K562 (cell line): ENCODE measurements around the gene IP6K3. TPM values are rescaled to one million over a fixed set of nuclear protein-coding genes. Genes with fewer than 3 reads are reported as not detected.

ENCODE experiments used
- ATAC-seq: fragments of 200-7000 bp; cut with Tn5 transposase; 3 replicates; pipeline ENCODE4 v1.9.1; 2020; ENCODE audit warnings: moderate library complexity
- BruUV-seq: library from RNA; stranded (reverse); fragments of 400-500 nt; replicated peaks from 2 replicates; lab custom pipeline; 2021; lab: Mats Ljungman, UMichigan
- CTCF ChIA-PET: fragments of 300-600 bp; formaldehyde crosslinking; extraction: SDS; loops from one replicate; lab custom pipeline; 2021; ENCODE audit warnings: low intra/inter-chr PET ratio; lab: Yijun Ruan, JAX
- POLR2A ChIA-PET: fragments of 300-600, 350-650 bp; sonication (Branson Sonifier 250); formaldehyde crosslinking; extraction: SDS; loops from one replicate; lab custom pipeline; 2021; ENCODE audit warnings: antibody characterized with exemption, inconsistent platforms; lab: Yijun Ruan, JAX
- DNase-seq, 4 experiments: peaks; one replicate each; pipeline versions ENCODE4 v3.0.0 to v3.0.0-alpha.2; 2011 to 2018; ENCODE audit warnings: low spot score in 3 of 4, mixed read lengths in 3 of 4; ENCODE audit errors: extremely low read depth in 1 of 4
- FAIRE-seq: peaks from 2 replicates; lab custom pipeline; 2011; peaks lifted over from hg19 to GRCh38; lab: Jason Lieb, UNC
- H2AFZ ChIP-seq: 2 replicates; pipeline ENCODE4 v1.6.0; 2011; ENCODE audit warnings: low read depth, low read length, control low read depth, inconsistent platforms
- H3K27ac ChIP-seq: fragments of 200-600 bp; 3 replicates; pipeline ENCODE4 v1.8.0; 2011; ENCODE audit warnings: low read depth, mild to moderate bottlenecking, control low read depth, inconsistent platforms, low read length, moderate library complexity, mixed read lengths; ENCODE audit errors: extremely low read depth
- H3K27me3 ChIP-seq, 2 experiments: fragments of 300-600 bp in 1 of 2; 2 replicates in 1 of 2; 3 replicates in 1 of 2; pipeline versions ENCODE4 v1.6.0 to v1.8.0; 2011; ENCODE audit warnings: inconsistent platforms in 2 of 2, low read length in 2 of 2, mild to moderate bottlenecking in 1 of 2, mixed read lengths in 1 of 2, moderate library complexity in 1 of 2; ENCODE audit not compliant: control insufficient read depth in 2 of 2, insufficient read depth in 2 of 2
- H3K36me3 ChIP-seq: fragments of 300-600 bp; 3 replicates; pipeline ENCODE4 v1.8.0; 2011; ENCODE audit warnings: mild to moderate bottlenecking, low read length, inconsistent platforms; ENCODE audit not compliant: control insufficient read depth, insufficient read depth
- H3K4me1 ChIP-seq, 2 experiments: fragments of 200-600 bp in 1 of 2; replicated peaks in 1 of 2; 2 replicates in 1 of 2; 3 replicates in 1 of 2; pipeline versions ENCODE4 v1.5.1 to v1.8.0; 2011; ENCODE audit warnings: inconsistent platforms in 2 of 2, low read length in 2 of 2, mild to moderate bottlenecking in 1 of 2, mixed read lengths in 1 of 2, moderate library complexity in 1 of 2; ENCODE audit not compliant: control insufficient read depth in 2 of 2, insufficient read depth in 2 of 2
- H3K4me2 ChIP-seq: 2 replicates; pipeline ENCODE4 v1.6.1; 2011; ENCODE audit warnings: low read length, control low read depth, inconsistent platforms, mixed read lengths; ENCODE audit not compliant: insufficient read depth
- H3K4me3 ChIP-seq: fragments of 200-600 bp; sonication (generic), shearing (Covaris generic); 2 replicates; pipeline ENCODE4 v1.5.1; 2016; ENCODE audit warnings: control low read depth, inconsistent platforms
- H3K79me2 ChIP-seq: fragments of 200-600 bp; 3 replicates; pipeline ENCODE4 v1.8.0; 2011; ENCODE audit warnings: low read length, inconsistent platforms; ENCODE audit not compliant: control insufficient read depth, insufficient read depth
- H3K9ac ChIP-seq, 2 experiments: 2 replicates each; pipeline versions ENCODE4 v1.6.0 to v1.6.1; 2011; ENCODE audit warnings: low read depth in 2 of 2, low read length in 2 of 2, control low read depth in 1 of 2, inconsistent platforms in 1 of 2, mild to moderate bottlenecking in 1 of 2, mixed read lengths in 1 of 2; ENCODE audit not compliant: insufficient read depth in 1 of 2
- H3K9me1 ChIP-seq: one replicate; pipeline ENCODE4 v1.6.0; 2011; ENCODE audit warnings: inconsistent platforms, mild to moderate bottlenecking, low read length, moderate library complexity; ENCODE audit not compliant: control insufficient read depth, insufficient read depth
- H3K9me3 ChIP-seq: replicated peaks from 2 replicates; pipeline ENCODE4 v1.5.1; 2011; ENCODE audit warnings: low read depth, low read length, inconsistent platforms; ENCODE audit not compliant: control insufficient read depth, insufficient read depth
- H4K20me1 ChIP-seq: replicated peaks from 2 replicates; pipeline ENCODE4 v1.6.1; 2011; ENCODE audit warnings: low read length, inconsistent platforms, mixed read lengths; ENCODE audit not compliant: control insufficient read depth, insufficient read depth
- ARID2 ChIP-seq: fragments of 450-650 bp; IDR thresholded peaks from 2 replicates; pipeline ENCODE4 v1.6.1; 2017; ENCODE audit warnings: antibody characterized with exemption, mild to moderate bottlenecking
- BDP1 ChIP-seq: IDR thresholded peaks from 3 replicates; pipeline ENCODE4 v1.6.1; 2011; ENCODE audit not compliant: insufficient read length, insufficient read depth
- C11orf30 ChIP-seq: fragments of 450-650 bp; IDR thresholded peaks from 2 replicates; pipeline ENCODE4 v1.6.1; 2016; ENCODE audit warnings: low read depth, mild to moderate bottlenecking
- CCAR2 ChIP-seq: fragments of 200-400 bp; formaldehyde crosslinking; IDR thresholded peaks from 2 replicates; pipeline ENCODE4 v1.6.1; 2017; ENCODE audit warnings: mild to moderate bottlenecking, low read depth, low read length
- ETS2 ChIP-seq: IDR thresholded peaks from 2 replicates; pipeline ENCODE4 v1.6.1; 2016; ENCODE audit warnings: borderline replicate concordance, missing genetic modification characterization, mild to moderate bottlenecking, moderate library complexity, missing compliant biosample characterization; ENCODE audit not compliant: poor library complexity, severe bottlenecking
- HNRNPUL1 ChIP-seq: fragments of 200-400 bp; formaldehyde crosslinking; IDR thresholded peaks from 2 replicates; pipeline ENCODE4 v1.6.1; 2017; ENCODE audit warnings: low read length
- L3MBTL2 ChIP-seq: fragments of 450-650 bp; IDR thresholded peaks from 2 replicates; pipeline ENCODE4 v1.6.1; 2016; ENCODE audit warnings: mild to moderate bottlenecking, moderate library complexity
- NONO ChIP-seq, 2 experiments: fragments of 200-400 bp in 1 of 2; fragments of 450-650 bp in 1 of 2; formaldehyde crosslinking in 1 of 2; IDR thresholded peaks; 2 replicates each; pipeline ENCODE4 v1.6.1; 2017; ENCODE audit warnings: low read depth in 2 of 2, mild to moderate bottlenecking in 2 of 2, moderate library complexity in 2 of 2, low read length in 1 of 2
- TEAD1 ChIP-seq, 2 experiments: fragments of 450-650 bp in 1 of 2; sonication (generic) in 1 of 2; formaldehyde crosslinking; IDR thresholded peaks; 2 replicates each; pipeline versions ENCODE4 v1.4.0 to v1.8.0; 2020 to 2022; ENCODE audit warnings: mild to moderate bottlenecking in 2 of 2, missing genetic modification reagents in 1 of 2
- ZNF445 ChIP-seq: fragments of 250-450 bp; sonication (Bioruptor Pico); IDR thresholded peaks from 2 replicates; pipeline ENCODE4 v1.4.0; 2020; ENCODE audit warnings: low read depth, mild to moderate bottlenecking, moderate library complexity
- WGBS: fragments of 100-300 bp; shearing (Covaris generic); methylation state at CpG from one replicate; pipeline ENCODE4 v1.1.6; 2016; ENCODE audit warnings: low coverage, mixed read lengths; ENCODE audit not compliant: insufficient coverage; ENCODE audit errors: missing lambda C conversion rate; 5-methylcytosine and 5-hydroxymethylcytosine counted together
- in situ Hi-C: fragments of 300-500 bp; cut with MboI; formaldehyde crosslinking; loops from 4 replicates; pipeline ENCODE4 v1.15.0; 2018; ENCODE audit warnings: inconsistent platforms, mixed read lengths
- intact Hi-C: fragments of 100-400 bp; cut with micrococcal nuclease; formaldehyde crosslinking; loops from 2 replicates; pipeline ENCODE4 v1.14.2; 2022
- polyA plus RNA-seq, 8 experiments: library from polyadenylated mRNA; depleted of rRNA in 4 of 8; stranded (reverse) in 5 of 8; unstranded in 3 of 8; fragments of >200 nt; fragmentation: Nextera tagmentation in 2 of 8; fragmentation: Illumina TruSeq in 1 of 8; extraction: Ambion mirVana in 2 of 8; extraction: Trizol in 1 of 8; gene quantifications; 2 replicates each; pipeline versions ENCODE4 v1.2.1 to v1.2.3, GENCODE V29; 2011 to 2014; ENCODE audit warnings: inconsistent platforms in 1 of 8, missing spikeins in 1 of 8
- total RNA-seq, 7 experiments: library from RNA; depleted of rRNA in 6 of 7; stranded (reverse); fragments of >200 nt in 6 of 7; fragmentation: Illumina TruSeq in 2 of 7; extraction: Trizol in 2 of 7; gene quantifications; 2 replicates each; pipeline versions ENCODE4 v1.2.1 to v1.2.3, GENCODE V29; 2011 to 2021; ENCODE audit warnings: low replicate concordance in 1 of 7
- TF ChIP-seq, protein P1 (sequence below): fragments of 250-450 bp; sonication (Bioruptor Pico); IDR thresholded peaks from 2 replicates; pipeline ENCODE4 v1.8.0; 2021; ENCODE audit warnings: moderate library complexity, mild to moderate bottlenecking, inconsistent platforms
- TF ChIP-seq, protein P2 (sequence below): sonication (generic); formaldehyde crosslinking; IDR thresholded peaks from 2 replicates; pipeline ENCODE4 v1.8.1; 2023; ENCODE audit warnings: mild to moderate bottlenecking, missing genetic modification reagents, moderate library complexity
- TF ChIP-seq, protein P3 (sequence below), 2 experiments: fragments of 450-650 bp in 1 of 2; IDR thresholded peaks; 2 replicates each; pipeline ENCODE4 v1.6.1; 2011 to 2017; ENCODE audit warnings: low read depth in 2 of 2, antibody characterized with exemption in 1 of 2, borderline replicate concordance in 1 of 2, low read length in 1 of 2, mild to moderate bottlenecking in 1 of 2, mixed read lengths in 1 of 2; ENCODE audit not compliant: control insufficient read depth in 1 of 2
- TF ChIP-seq, protein P4 (sequence below): fragments of 450-650 bp; formaldehyde crosslinking; IDR thresholded peaks from 2 replicates; pipeline ENCODE4 v1.4.0; 2020; ENCODE audit warnings: mild to moderate bottlenecking, moderate library complexity

IP6K3 gene
- total and polyA plus RNA-seq, 9 of the 15 experiments (the other 6 are each of a cell fraction or from before 2014, with no cell fraction given), result not detected

DNA sequence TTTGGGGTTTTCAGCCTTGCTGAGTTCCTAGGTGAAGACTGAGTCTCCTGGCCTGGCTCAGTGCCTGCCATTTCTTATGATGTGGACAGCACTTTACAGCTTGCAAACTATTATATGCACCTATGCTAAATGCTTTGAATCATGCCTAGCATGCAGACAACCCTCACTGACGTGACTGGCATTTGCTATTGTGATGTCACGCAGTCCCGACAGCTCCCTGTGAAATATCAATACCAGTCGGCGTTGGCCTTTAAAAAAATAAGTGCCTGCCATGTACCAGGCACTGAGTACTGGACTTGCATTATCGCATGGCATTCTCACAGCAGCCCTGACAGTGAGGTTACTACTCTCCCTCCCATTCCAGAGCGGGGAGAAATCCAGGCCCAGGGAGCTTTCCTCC lies 70.7 kb downstream of the IP6K3 start:
- Histone ChIP-seq H4K20me1 (0 out of 2 replicates have a peak, but pooled peaks cover 3% of the 10 kb centered on the region), H3K9ac (peak overlapping the region in 1 of 2 experiments; percentile 55; a peak in 1 of 4 replicates), H2AFZ (no peak overlapping the region), H3K4me1 (peaks cover 0 to 8% of the 10 kb centered on the region in 2 experiments; a peak in 2 of 5 replicates), H3K9me1 (no peaks in the 10 kb centered on the region), H3K27me3 (no peaks in the 10 kb centered on the region), H3K9me3 (no peaks in the 10 kb centered on the region), H3K27ac (no peak overlapping the region), H3K4me3 (no peak overlapping the region), H3K36me3 (peaks cover 93% of the 10 kb centered on the region; the same call in 2 of the 3 replicates), H3K79me2 (no peaks in the 10 kb centered on the region), H3K4me2 (no peak overlapping the region)
- in situ Hi-C loops, result no loop called here
- ATAC-seq, result no peak
- ChIA-PET CTCF (no interaction called here), POLR2A (no interaction called here)
- 94% methylated on average over 7 of the region's 7 CpGs for WGBS
- FAIRE-seq, result no peak
- intact Hi-C loops, result no loop called here
- BruUV-seq, result no TSS peak
- DNase-seq, result no peak
- TF ChIP-seq, protein P1, sequence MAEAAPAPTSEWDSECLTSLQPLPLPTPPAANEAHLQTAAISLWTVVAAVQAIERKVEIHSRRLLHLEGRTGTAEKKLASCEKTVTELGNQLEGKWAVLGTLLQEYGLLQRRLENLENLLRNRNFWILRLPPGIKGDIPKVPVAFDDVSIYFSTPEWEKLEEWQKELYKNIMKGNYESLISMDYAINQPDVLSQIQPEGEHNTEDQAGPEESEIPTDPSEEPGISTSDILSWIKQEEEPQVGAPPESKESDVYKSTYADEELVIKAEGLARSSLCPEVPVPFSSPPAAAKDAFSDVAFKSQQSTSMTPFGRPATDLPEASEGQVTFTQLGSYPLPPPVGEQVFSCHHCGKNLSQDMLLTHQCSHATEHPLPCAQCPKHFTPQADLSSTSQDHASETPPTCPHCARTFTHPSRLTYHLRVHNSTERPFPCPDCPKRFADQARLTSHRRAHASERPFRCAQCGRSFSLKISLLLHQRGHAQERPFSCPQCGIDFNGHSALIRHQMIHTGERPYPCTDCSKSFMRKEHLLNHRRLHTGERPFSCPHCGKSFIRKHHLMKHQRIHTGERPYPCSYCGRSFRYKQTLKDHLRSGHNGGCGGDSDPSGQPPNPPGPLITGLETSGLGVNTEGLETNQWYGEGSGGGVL (CRISPR knock-in tag), result no peak
- no peak for TF ChIP-seq BDP1
- TF ChIP-seq, protein P2, sequence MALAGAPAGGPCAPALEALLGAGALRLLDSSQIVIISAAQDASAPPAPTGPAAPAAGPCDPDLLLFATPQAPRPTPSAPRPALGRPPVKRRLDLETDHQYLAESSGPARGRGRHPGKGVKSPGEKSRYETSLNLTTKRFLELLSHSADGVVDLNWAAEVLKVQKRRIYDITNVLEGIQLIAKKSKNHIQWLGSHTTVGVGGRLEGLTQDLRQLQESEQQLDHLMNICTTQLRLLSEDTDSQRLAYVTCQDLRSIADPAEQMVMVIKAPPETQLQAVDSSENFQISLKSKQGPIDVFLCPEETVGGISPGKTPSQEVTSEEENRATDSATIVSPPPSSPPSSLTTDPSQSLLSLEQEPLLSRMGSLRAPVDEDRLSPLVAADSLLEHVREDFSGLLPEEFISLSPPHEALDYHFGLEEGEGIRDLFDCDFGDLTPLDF (CRISPR knock-in tag), result no peak
- no peak for TF ChIP-seq ARID2
- no peak for TF ChIP-seq NONO (IDR thresholded peaks at IDR 0.05; ENCODE audit: low read depth in 2 of 2, low read length in 1 of 2)
- TF ChIP-seq ETS2 (tag), result no peak
- TF ChIP-seq TEAD1 (CRISPR knock-in tag; IDR thresholded peaks at IDR 0.05), result no peak
- TF ChIP-seq ZNF445 (CRISPR knock-in tag), result no peak
- no peak for TF ChIP-seq CCAR2
- TF ChIP-seq, protein P3, sequence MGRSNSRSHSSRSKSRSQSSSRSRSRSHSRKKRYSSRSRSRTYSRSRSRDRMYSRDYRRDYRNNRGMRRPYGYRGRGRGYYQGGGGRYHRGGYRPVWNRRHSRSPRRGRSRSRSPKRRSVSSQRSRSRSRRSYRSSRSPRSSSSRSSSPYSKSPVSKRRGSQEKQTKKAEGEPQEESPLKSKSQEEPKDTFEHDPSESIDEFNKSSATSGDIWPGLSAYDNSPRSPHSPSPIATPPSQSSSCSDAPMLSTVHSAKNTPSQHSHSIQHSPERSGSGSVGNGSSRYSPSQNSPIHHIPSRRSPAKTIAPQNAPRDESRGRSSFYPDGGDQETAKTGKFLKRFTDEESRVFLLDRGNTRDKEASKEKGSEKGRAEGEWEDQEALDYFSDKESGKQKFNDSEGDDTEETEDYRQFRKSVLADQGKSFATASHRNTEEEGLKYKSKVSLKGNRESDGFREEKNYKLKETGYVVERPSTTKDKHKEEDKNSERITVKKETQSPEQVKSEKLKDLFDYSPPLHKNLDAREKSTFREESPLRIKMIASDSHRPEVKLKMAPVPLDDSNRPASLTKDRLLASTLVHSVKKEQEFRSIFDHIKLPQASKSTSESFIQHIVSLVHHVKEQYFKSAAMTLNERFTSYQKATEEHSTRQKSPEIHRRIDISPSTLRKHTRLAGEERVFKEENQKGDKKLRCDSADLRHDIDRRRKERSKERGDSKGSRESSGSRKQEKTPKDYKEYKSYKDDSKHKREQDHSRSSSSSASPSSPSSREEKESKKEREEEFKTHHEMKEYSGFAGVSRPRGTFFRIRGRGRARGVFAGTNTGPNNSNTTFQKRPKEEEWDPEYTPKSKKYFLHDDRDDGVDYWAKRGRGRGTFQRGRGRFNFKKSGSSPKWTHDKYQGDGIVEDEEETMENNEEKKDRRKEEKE (IDR thresholded peaks at IDR 0.05; ENCODE audit: borderline replicate concordance in 1 of 2, control insufficient read depth in 1 of 2, low read depth in 2 of 2, low read length in 1 of 2), result no peak
- no peak for TF ChIP-seq HNRNPUL1
- no peak for TF ChIP-seq C11orf30
- TF ChIP-seq, protein P4, sequence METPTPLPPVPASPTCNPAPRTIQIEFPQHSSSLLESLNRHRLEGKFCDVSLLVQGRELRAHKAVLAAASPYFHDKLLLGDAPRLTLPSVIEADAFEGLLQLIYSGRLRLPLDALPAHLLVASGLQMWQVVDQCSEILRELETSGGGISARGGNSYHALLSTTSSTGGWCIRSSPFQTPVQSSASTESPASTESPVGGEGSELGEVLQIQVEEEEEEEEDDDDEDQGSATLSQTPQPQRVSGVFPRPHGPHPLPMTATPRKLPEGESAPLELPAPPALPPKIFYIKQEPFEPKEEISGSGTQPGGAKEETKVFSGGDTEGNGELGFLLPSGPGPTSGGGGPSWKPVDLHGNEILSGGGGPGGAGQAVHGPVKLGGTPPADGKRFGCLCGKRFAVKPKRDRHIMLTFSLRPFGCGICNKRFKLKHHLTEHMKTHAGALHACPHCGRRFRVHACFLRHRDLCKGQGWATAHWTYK (CRISPR knock-in tag), result no peak
- TF ChIP-seq L3MBTL2, result no peak
